Sigmoid colon (tissue), 4 donors: ENCODE measurements around the gene NACC1.

Source experiments
- EP300 ChIP-seq, 4 donors: sonication (generic); formaldehyde crosslinking; IDR thresholded peaks; one replicate each; pipeline ENCODE4 v1.6.1; 2017; ENCODE audit warnings: antibody characterized with exemption in 4 of 4
- POLR2A ChIP-seq, 2 donors: fragments of 450-650 bp; IDR thresholded peaks; one replicate each; pipeline ENCODE4 v1.6.1; 2016; ENCODE audit warnings: antibody characterized with exemption in 2 of 2, mild to moderate bottlenecking in 2 of 2, moderate library complexity in 2 of 2
- POLR2AphosphoS5 ChIP-seq, 4 donors: sonication (generic); formaldehyde crosslinking; IDR thresholded peaks; one replicate each; pipeline ENCODE4 v1.6.1; 2017; ENCODE audit warnings: antibody characterized with exemption in 4 of 4
- TF ChIP-seq, protein P1 (sequence below), 4 experiments: fragments of 450-650 bp in 3 of 4; fragments of 200-600 bp in 1 of 4; IDR thresholded peaks; one replicate each; pipeline ENCODE4 v1.5.1; 2016 to 2019; ENCODE audit warnings: antibody characterized with exemption in 4 of 4, mild to moderate bottlenecking in 3 of 4, moderate library complexity in 2 of 4

DNA sequence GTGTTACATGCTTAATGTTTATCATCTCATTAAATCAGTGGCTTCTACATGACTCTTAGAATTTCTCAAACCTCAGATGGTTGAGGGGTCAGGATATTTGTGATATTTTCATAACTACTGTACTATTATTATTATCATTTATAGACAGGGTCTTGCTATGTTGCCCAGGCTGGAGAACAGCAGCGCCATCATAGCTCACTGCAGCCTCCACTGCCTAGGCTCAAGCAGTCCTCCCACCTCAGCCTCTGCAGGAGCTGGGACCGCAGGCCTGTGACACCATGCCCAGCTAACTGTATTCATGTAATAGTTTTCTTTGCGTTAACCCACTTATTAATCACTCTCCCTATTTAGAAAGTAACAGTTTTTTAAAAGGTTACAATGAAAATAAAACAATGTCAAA is 41.6 kb downstream of the NACC1 start:
- TF ChIP-seq, protein P1, sequence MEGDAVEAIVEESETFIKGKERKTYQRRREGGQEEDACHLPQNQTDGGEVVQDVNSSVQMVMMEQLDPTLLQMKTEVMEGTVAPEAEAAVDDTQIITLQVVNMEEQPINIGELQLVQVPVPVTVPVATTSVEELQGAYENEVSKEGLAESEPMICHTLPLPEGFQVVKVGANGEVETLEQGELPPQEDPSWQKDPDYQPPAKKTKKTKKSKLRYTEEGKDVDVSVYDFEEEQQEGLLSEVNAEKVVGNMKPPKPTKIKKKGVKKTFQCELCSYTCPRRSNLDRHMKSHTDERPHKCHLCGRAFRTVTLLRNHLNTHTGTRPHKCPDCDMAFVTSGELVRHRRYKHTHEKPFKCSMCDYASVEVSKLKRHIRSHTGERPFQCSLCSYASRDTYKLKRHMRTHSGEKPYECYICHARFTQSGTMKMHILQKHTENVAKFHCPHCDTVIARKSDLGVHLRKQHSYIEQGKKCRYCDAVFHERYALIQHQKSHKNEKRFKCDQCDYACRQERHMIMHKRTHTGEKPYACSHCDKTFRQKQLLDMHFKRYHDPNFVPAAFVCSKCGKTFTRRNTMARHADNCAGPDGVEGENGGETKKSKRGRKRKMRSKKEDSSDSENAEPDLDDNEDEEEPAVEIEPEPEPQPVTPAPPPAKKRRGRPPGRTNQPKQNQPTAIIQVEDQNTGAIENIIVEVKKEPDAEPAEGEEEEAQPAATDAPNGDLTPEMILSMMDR (IDR thresholded peaks at IDR 0.05) = no peak
- no peak for TF ChIP-seq POLR2AphosphoS5 (IDR thresholded peaks at IDR 0.05)
- TF ChIP-seq POLR2A (IDR thresholded peaks at IDR 0.05) = no peak
- no peak for TF ChIP-seq EP300 (IDR thresholded peaks at IDR 0.05)
